Measurements from ENCODE around the gene SCO1. TPM values are rescaled to one million over a fixed set of nuclear protein-coding genes. Genes with fewer than 3 reads are reported as not detected.

SCO1 gene
- total RNA-seq = 23.1 TPM
- 11.4 TPM for polyA plus RNA-seq
- long read RNA-seq, donor 1, partial matches to known transcripts = 0 of 1 reads
- long read RNA-seq, donor 1, other reads (novel, unspliced or antisense) = 0 of 1 reads
- long read RNA-seq, donor 2 = 0 reads
- long read RNA-seq, donor 3, full-length matches to known transcripts = 12 of 12 reads
- long read RNA-seq, donor 3, partial matches to known transcripts = 0 of 12 reads
- long read RNA-seq, donor 3, other reads (novel, unspliced or antisense) = 0 of 12 reads
- long read RNA-seq, donor 4, full-length matches to known transcripts = 5 of 5 reads
- long read RNA-seq, donor 4, partial matches to known transcripts = 0 of 5 reads
- long read RNA-seq, donor 4, other reads (novel, unspliced or antisense) = 0 of 5 reads
- long read RNA-seq, donor 5, full-length matches to known transcripts = 7 of 7 reads
- long read RNA-seq, donor 5, partial matches to known transcripts = 0 of 7 reads
- long read RNA-seq, donor 5, other reads (novel, unspliced or antisense) = 0 of 7 reads
- long read RNA-seq, donor 6, full-length matches to known transcripts = 8 of 8 reads
- long read RNA-seq, donor 6, partial matches to known transcripts = 0 of 8 reads
- long read RNA-seq, donor 6, other reads (novel, unspliced or antisense) = 0 of 8 reads
- long read RNA-seq, donor 7, full-length matches to known transcripts = 6 of 85 reads
- long read RNA-seq, donor 7, partial matches to known transcripts = 57 of 85 reads
- long read RNA-seq, donor 7, other reads (novel, unspliced or antisense) = 22 of 85 reads
- long read RNA-seq, donor 8, full-length matches to known transcripts = 3 of 3 reads
- long read RNA-seq, donor 8, partial matches to known transcripts = 0 of 3 reads
- long read RNA-seq, donor 8, other reads (novel, unspliced or antisense) = 0 of 3 reads
- long read RNA-seq, donor 9, full-length matches to known transcripts = 5 of 5 reads
- long read RNA-seq, donor 9, partial matches to known transcripts = 0 of 5 reads
- long read RNA-seq, donor 9, other reads (novel, unspliced or antisense) = 0 of 5 reads
- long read RNA-seq, donor 10, full-length matches to known transcripts = 7 of 7 reads
- long read RNA-seq, donor 10, partial matches to known transcripts = 0 of 7 reads
- long read RNA-seq, donor 10, other reads (novel, unspliced or antisense) = 0 of 7 reads

DNA sequence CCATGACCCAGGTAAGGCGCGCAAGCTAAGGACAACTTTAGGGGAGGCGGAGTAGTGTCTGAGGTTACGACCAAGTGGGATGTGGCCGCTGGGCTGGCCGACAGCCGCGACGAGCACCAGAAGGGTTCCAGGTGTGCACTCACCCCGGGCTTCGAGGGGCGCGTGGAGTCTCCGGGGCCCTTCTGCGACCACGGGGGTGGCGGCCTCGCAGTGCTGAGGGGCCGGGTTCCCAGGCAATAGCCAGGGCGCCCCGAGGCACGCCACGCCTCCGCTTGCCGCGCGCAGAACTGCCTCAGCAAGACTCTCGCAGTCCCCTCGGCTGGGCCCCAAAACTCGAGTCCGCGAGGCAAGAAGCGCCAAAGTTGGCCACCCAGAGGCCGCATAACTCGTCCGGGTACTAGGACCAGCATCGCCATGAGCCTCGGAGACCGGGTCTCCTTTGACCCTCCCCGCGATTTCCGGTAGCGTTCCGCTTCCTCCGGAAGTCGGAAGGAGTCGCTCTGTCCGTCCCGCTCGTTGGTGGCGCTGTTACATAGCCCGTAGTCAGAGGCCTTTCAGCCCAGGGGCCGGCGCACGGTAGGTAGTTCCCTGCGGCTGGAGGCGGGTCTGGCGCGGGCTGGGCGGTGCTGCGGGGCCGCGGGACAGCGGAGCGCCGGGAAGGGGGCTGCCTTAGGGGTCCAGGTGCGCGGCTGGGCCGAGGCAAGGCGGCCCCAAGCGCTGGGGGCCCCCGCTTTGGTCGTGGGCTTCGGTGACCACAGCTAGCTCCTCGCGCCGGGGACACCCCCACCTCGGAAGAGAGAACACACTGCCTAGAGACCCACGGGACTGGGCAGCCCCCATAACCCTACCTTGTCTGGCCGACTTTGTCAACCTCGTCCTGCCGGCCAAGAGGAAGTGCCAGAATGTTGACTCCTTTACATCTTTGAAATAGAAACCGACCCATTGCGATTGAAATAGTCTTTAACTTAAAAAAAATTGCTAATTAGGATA, at the start of gene SCO1, which contains the start of gene ADPRM:
TSS of gene SCO1 (minus strand) at position 442 of the 990 bp plus-strand sequence. CDS start at position 416, 26 bp downstream.
TSS of gene ADPRM (plus strand) at position 503 of the 990 bp plus-strand sequence. CDS start 7,333 bp downstream, outside the sequence.
- peaks cover 16 to 24% of the 10 kb centered on the region in 2 donors for H3K36me3 ChIP-seq (ENCODE audit: control insufficient read depth in 2 of 2, insufficient read depth in 2 of 2, low read length in 1 of 2)
- peak; percentile 79 to 95 (median 86) for DNase-seq (ENCODE audit: low read depth in 6 of 9, low spot score in 9 of 9)
- H3K27ac ChIP-seq (ENCODE audit: low read depth in 1 of 2, low read length in 1 of 2) = peak within 1 kb of the TSS; percentile 82 to 94
- peak within 1 kb of the TSS; percentile 88 to 96 for H3K4me3 ChIP-seq (ENCODE audit: low read length in 2 of 2)
- no peaks in the 10 kb centered on the region for H3K27me3 ChIP-seq (ENCODE audit: control insufficient read depth in 2 of 2, insufficient read depth in 1 of 2, low read length in 1 of 2)
- no peaks in the 10 kb centered on the region for H3K9me3 ChIP-seq (ENCODE audit: control insufficient read depth in 2 of 2, insufficient read depth in 1 of 2, low read length in 1 of 2)
- peaks cover 8 to 18% of the 10 kb centered on the region in 2 donors for H3K4me1 ChIP-seq (ENCODE audit: control insufficient read depth in 2 of 2, insufficient read depth in 2 of 2, low read length in 2 of 2)
- under 1% methylated on average over 84 of the region's 84 CpGs for WGBS

DNA sequence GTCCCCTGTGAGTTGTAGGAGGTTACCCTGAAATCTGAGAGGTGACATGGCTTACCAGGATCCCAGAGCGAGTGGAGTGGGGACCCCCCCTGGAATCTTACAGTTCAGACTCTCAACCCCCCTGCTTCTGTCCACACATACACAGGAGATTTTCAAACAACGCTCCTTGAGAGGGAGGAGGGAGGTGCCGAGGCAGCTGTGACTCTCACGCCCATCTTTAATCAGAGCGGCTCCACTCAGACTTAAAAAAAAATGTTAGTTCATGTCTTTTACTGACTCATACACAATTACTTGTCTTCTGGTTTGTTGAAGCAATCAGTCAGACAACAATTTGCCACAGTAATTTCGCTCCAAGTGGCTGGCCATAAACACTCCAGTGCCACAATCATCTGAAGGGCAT, 47.9 kb upstream of the SCO1 start:
- Histone ChIP-seq H3K36me3 (ENCODE audit: control insufficient read depth in 2 of 2, insufficient read depth in 2 of 2, low read length in 1 of 2) (no peaks in the 10 kb centered on the region), H3K4me3 (ENCODE audit: low read length in 2 of 2) (no peak overlapping the region), H3K4me1 (ENCODE audit: control insufficient read depth in 2 of 2, insufficient read depth in 2 of 2, low read length in 2 of 2) (peaks cover 4 to 5% of the 10 kb centered on the region in 2 donors), H3K27ac (ENCODE audit: low read depth in 1 of 2, low read length in 1 of 2) (no peak overlapping the region), H3K9me3 (ENCODE audit: control insufficient read depth in 2 of 2, insufficient read depth in 1 of 2, low read length in 1 of 2) (no peaks in the 10 kb centered on the region), H3K27me3 (ENCODE audit: control insufficient read depth in 2 of 2, insufficient read depth in 1 of 2, low read length in 1 of 2) (no peaks in the 10 kb centered on the region)
- WGBS = 76% methylated on average over 6 of the region's 6 CpGs
- no peak for DNase-seq (ENCODE audit: low read depth in 6 of 9, low spot score in 9 of 9)

DNA sequence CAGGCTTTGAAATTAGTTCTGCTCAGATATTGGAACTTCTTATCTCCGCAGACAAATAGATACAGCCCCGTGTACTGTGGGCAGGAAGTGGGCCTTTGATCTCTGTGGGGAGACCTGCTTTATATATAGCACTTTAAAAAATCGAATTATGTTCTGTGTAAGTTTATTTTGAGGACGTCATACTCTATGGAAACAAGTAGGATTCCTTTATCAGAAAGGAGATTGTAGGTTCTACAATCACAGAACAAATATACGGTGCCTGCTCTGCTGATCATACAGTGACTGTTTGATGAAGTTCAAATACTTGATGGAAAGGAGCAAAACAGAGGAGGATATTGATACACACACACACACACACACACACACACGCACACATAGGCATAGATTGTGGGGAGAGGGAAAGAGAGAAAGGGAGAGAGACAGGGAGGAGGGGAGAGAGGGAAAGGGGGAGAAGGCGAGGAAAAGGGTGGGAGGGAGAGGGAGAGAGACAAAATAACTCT, 47.2 kb upstream of the SCO1 start:
- no peaks in the 10 kb centered on the region for H3K27me3 ChIP-seq (ENCODE audit: control insufficient read depth in 2 of 2, insufficient read depth in 1 of 2, low read length in 1 of 2)
- no peak overlapping the region for H3K4me3 ChIP-seq (ENCODE audit: low read length in 2 of 2)
- DNase-seq (ENCODE audit: low read depth in 6 of 9, low spot score in 9 of 9) = peak in 6 of 9 donors; percentile 11 to 56 (median 26)
- no peaks in the 10 kb centered on the region for H3K36me3 ChIP-seq (ENCODE audit: control insufficient read depth in 2 of 2, insufficient read depth in 2 of 2, low read length in 1 of 2)
- WGBS = 28% methylated on average over 7 of the region's 7 CpGs
- peaks cover 4 to 5% of the 10 kb centered on the region in 2 donors for H3K4me1 ChIP-seq (ENCODE audit: control insufficient read depth in 2 of 2, insufficient read depth in 2 of 2, low read length in 2 of 2)
- H3K9me3 ChIP-seq (ENCODE audit: control insufficient read depth in 2 of 2, insufficient read depth in 1 of 2, low read length in 1 of 2) = no peaks in the 10 kb centered on the region
- no peak overlapping the region for H3K27ac ChIP-seq (ENCODE audit: low read depth in 1 of 2, low read length in 1 of 2)

- 92% methylated on average over 8 of the region's 8 CpGs for WGBS
- Histone ChIP-seq H3K4me1 (ENCODE audit: control insufficient read depth in 2 of 2, insufficient read depth in 2 of 2, low read length in 2 of 2) (peaks cover 4 to 5% of the 10 kb centered on the region in 2 donors), H3K9me3 (ENCODE audit: control insufficient read depth in 2 of 2, insufficient read depth in 1 of 2, low read length in 1 of 2) (no peaks in the 10 kb centered on the region), H3K27ac (ENCODE audit: low read depth in 1 of 2, low read length in 1 of 2) (no peak overlapping the region), H3K27me3 (ENCODE audit: control insufficient read depth in 2 of 2, insufficient read depth in 1 of 2, low read length in 1 of 2) (no peaks in the 10 kb centered on the region), H3K36me3 (ENCODE audit: control insufficient read depth in 2 of 2, insufficient read depth in 2 of 2, low read length in 1 of 2) (no peaks in the 10 kb centered on the region), H3K4me3 (ENCODE audit: low read length in 2 of 2) (no peak overlapping the region)
- DNase-seq (ENCODE audit: low read depth in 6 of 9, low spot score in 9 of 9) = no peak
Measured at GRCh38 chr17:10743316-10744009, 46.1 kb upstream of the SCO1 start.

DNA sequence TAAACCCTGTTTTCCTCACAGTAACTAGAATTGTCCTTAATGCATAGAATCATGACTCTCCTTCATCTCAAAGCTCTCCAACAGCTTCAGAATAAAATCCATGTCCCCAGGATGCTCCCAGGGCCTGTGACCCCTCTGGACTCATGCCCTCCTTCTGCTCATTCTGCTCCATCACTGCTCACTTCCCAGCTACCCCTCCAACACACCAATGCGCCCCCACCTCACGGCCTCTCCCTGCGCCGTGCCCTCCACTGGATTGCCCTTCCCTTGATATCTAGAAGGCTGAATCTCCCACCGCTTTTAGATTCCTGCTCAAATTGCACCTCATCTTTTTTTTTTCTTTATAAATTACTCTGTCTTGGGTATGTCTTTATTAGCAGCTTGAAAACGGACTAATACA, 45.1 kb upstream of the SCO1 start:
- no peaks in the 10 kb centered on the region for H3K36me3 ChIP-seq (ENCODE audit: control insufficient read depth in 2 of 2, insufficient read depth in 2 of 2, low read length in 1 of 2)
- H3K9me3 ChIP-seq (ENCODE audit: control insufficient read depth in 2 of 2, insufficient read depth in 1 of 2, low read length in 1 of 2) = no peaks in the 10 kb centered on the region
- no peak for DNase-seq (ENCODE audit: low read depth in 6 of 9, low spot score in 9 of 9)
- no peak overlapping the region for H3K27ac ChIP-seq (ENCODE audit: low read depth in 1 of 2, low read length in 1 of 2)
- H3K4me1 ChIP-seq (ENCODE audit: control insufficient read depth in 2 of 2, insufficient read depth in 2 of 2, low read length in 2 of 2) = peaks cover 4 to 5% of the 10 kb centered on the region in 2 donors
- 98% methylated on average over 6 of the region's 6 CpGs for WGBS
- no peaks in the 10 kb centered on the region for H3K27me3 ChIP-seq (ENCODE audit: control insufficient read depth in 2 of 2, insufficient read depth in 1 of 2, low read length in 1 of 2)
- no peak overlapping the region for H3K4me3 ChIP-seq (ENCODE audit: low read length in 2 of 2)

DNA sequence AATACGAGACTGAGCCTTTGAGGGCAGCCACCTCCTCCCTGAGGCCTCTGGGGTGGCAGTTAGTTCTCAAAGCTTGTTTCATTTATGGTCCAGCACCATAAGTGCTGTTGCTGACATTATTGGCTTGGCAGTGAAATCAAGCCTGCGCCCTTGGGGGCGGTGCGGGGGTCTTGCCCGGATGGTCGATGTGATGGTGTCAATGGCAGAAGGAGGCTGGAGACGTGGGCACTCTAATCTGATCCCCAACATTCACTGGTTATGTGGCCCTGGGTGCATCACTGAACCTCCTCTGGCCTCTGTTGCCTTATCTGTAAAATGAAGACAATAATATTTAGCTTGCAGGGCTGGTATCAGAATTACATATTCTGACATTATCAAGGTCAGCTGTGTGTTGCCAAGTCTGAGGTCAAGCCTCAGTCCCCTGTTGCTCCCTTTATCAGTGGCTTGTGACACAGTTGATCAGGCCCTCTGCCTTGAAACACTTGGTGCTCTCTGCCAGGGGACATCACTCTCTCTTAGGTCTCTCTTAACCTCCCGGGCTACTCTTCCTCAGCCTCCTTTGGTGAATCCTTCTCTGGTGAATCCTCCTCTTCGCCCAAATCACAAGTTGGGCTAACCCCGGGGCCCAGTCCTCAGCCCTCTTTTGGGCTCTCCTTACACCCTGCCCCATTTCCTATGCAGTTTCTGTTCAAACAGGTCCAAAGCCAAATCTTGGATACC, 44.2 kb upstream of the SCO1 start:
- Histone ChIP-seq H3K27ac (ENCODE audit: low read depth in 1 of 2, low read length in 1 of 2) (no peak overlapping the region), H3K4me3 (ENCODE audit: low read length in 2 of 2) (no peak overlapping the region), H3K4me1 (ENCODE audit: control insufficient read depth in 2 of 2, insufficient read depth in 2 of 2, low read length in 2 of 2) (peaks cover 4 to 5% of the 10 kb centered on the region in 2 donors), H3K27me3 (ENCODE audit: control insufficient read depth in 2 of 2, insufficient read depth in 1 of 2, low read length in 1 of 2) (no peaks in the 10 kb centered on the region), H3K36me3 (ENCODE audit: control insufficient read depth in 2 of 2, insufficient read depth in 2 of 2, low read length in 1 of 2) (no peaks in the 10 kb centered on the region), H3K9me3 (ENCODE audit: control insufficient read depth in 2 of 2, insufficient read depth in 1 of 2, low read length in 1 of 2) (no peaks in the 10 kb centered on the region)
- WGBS = 96% methylated on average over 10 of the region's 10 CpGs
- DNase-seq (ENCODE audit: low read depth in 6 of 9, low spot score in 9 of 9) = no peak

DNA sequence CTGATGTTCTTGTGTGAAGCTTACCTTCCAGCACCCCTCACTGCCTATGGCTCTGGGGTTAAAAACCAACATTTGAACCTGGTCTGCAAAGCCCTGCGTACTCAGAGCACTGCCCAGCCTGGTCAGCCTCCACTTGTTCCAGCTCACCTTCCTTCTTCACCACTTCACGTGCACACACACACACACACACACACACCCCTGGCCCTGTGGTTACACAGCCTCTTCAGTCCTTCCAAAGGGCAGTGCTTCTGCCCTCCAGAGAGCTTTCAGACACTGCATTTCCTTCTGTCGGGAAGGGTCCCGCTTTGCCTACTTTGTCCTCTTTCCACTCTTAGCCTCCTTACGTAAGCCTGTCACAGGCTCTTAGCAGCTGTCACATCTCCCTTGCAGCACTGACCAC, 42.1 kb upstream of the SCO1 start:
- Histone ChIP-seq H3K4me3 (ENCODE audit: low read length in 2 of 2) (no peak overlapping the region), H3K4me1 (ENCODE audit: control insufficient read depth in 2 of 2, insufficient read depth in 2 of 2, low read length in 2 of 2) (peaks cover 3 to 4% of the 10 kb centered on the region in 2 donors), H3K9me3 (ENCODE audit: control insufficient read depth in 2 of 2, insufficient read depth in 1 of 2, low read length in 1 of 2) (no peaks in the 10 kb centered on the region), H3K27me3 (ENCODE audit: control insufficient read depth in 2 of 2, insufficient read depth in 1 of 2, low read length in 1 of 2) (no peaks in the 10 kb centered on the region), H3K27ac (ENCODE audit: low read depth in 1 of 2, low read length in 1 of 2) (no peak overlapping the region), H3K36me3 (ENCODE audit: control insufficient read depth in 2 of 2, insufficient read depth in 2 of 2, low read length in 1 of 2) (no peaks in the 10 kb centered on the region)
- no peak for DNase-seq (ENCODE audit: low read depth in 6 of 9, low spot score in 9 of 9)
- 95% methylated on average over 5 of the region's 5 CpGs for WGBS

Measured in thymus (tissue), 14 donors.